UCSD-AML1 (cell line): ENCODE measurements around the gene CKLF.

Experiments
- DNase-seq: peaks from one replicate; lab custom pipeline; 2025; ENCODE audit not compliant: unreplicated experiment; lab: John Stamatoyannopoulos, UW

CKLF gene

GRCh38 chr16:66614161-66614802, 61.9 kb downstream of the CKLF start:
- no peak for DNase-seq
